Measurements from ENCODE around the gene SIPA1. TPM values are rescaled to one million over a fixed set of nuclear protein-coding genes. Genes with fewer than 3 reads are reported as not detected.
A peak's percentile ranks its signal among the peaks of the same experiment; 100 is the strongest.

The SIPA1 gene, protein sequence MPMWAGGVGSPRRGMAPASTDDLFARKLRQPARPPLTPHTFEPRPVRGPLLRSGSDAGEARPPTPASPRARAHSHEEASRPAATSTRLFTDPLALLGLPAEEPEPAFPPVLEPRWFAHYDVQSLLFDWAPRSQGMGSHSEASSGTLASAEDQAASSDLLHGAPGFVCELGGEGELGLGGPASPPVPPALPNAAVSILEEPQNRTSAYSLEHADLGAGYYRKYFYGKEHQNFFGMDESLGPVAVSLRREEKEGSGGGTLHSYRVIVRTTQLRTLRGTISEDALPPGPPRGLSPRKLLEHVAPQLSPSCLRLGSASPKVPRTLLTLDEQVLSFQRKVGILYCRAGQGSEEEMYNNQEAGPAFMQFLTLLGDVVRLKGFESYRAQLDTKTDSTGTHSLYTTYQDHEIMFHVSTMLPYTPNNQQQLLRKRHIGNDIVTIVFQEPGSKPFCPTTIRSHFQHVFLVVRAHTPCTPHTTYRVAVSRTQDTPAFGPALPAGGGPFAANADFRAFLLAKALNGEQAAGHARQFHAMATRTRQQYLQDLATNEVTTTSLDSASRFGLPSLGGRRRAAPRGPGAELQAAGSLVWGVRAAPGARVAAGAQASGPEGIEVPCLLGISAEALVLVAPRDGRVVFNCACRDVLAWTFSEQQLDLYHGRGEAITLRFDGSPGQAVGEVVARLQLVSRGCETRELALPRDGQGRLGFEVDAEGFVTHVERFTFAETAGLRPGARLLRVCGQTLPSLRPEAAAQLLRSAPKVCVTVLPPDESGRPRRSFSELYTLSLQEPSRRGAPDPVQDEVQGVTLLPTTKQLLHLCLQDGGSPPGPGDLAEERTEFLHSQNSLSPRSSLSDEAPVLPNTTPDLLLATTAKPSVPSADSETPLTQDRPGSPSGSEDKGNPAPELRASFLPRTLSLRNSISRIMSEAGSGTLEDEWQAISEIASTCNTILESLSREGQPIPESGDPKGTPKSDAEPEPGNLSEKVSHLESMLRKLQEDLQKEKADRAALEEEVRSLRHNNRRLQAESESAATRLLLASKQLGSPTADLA
- total RNA-seq: 10 to 100 TPM; 62.9 to 64.2 TPM
- long read RNA-seq, donor 1, transcript SIPA1-209 (16 exons, 3,521 nt): major isoform, 12 of 33 reads
- long read RNA-seq, donor 1, partial matches to known transcripts: 17 of 33 reads
- long read RNA-seq, donor 1, other reads (novel, unspliced or antisense): 4 of 33 reads
- long read RNA-seq, donor 2, partial matches to known transcripts: 15 of 24 reads
- long read RNA-seq, donor 2, other reads (novel, unspliced or antisense): 9 of 24 reads

DNA sequence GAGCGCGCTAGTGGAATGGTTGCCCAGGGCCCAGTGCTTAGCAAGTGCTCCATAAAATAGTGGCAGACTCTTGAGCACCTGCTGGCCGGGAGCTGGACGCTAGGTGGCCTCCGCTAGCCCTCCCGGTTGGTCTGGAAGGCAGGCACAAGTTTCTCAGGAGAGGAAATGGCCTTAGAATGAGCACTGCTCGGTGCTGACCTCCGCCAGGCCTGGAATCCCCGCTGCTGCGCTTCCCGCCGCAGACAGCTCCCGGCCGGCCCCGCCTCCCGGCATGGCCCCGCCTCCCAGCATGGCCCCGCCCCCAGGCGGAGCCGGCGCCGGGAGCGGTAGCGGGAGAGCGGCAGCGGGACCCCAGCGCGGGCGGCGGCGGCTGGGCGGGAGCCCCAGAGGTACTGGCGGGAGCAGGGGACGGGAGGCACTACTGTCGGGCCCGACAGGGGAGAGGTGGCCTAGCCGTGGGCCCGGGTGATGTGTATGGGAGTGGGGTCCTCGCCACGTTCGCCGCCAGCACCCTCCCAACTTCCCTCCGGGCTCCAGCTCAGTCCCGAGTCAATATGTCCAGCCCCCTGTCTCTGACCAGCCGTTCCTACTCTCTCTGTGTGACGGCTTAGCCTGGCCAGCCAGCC, at the start of gene SIPA1:
Gene SIPA1, plus strand, starts transcription at position 308 of the 626 bp plus-strand sequence. CDS start 2,821 bp downstream, outside the sequence.
- intact Hi-C loops (cut with DNase I): loop anchor here in 1 of 2 donors (10.0 kb wide), 1 partner anchor 357 kb away; no protein-coding TSS in a partner anchor
- peak; percentile 93 for DNase-seq (ENCODE audit: low spot score)

DNA sequence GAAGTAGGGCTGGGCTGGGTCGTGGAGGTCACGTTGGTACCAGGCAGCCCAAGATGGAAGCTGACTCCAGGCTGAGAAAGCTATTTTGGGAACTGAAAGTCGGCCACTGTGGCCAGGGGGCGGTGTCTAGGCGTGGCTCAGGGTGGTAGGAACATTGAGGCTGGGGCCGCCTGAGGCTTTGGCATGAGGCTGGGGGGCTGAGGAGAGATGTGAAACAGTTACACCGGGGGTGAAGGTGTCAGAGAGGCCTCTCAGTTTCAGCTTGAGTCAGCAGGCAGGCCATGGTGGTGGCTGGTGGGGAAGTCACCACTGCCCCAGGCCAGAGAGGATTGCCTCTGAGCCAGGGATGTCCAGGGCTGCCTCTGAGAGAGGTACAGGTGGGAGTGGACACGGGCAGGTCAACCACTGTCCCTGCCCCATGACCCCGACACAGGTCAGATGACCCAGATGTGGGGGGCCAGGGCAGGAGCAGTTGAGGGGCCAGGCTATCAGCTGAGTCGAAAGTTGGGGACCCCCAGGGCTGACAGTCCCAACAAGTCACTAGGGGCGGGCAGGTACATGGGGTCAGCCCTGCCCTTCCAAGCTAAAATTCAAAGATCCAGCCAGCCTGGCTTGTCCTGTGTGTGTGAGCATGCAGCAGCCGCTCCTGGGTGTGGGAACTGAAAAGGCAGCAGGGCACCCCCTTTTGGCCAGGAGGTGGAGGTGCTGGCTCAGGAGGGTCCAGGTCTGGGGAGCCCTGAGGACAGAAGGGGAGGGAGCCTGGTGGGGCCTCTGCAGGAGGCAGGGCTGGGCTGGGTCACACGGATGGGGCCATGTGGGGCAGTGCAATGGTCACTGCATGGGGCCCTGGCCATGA, 49.5 kb upstream of the SIPA1 start:
- peak; percentile 89 for DNase-seq (ENCODE audit: low spot score)
- intact Hi-C loops (cut with DNase I): loop anchor here in 1 of 2 donors (5.0 kb wide), 1 partner anchor 46 kb away; no protein-coding TSS in a partner anchor

DNA sequence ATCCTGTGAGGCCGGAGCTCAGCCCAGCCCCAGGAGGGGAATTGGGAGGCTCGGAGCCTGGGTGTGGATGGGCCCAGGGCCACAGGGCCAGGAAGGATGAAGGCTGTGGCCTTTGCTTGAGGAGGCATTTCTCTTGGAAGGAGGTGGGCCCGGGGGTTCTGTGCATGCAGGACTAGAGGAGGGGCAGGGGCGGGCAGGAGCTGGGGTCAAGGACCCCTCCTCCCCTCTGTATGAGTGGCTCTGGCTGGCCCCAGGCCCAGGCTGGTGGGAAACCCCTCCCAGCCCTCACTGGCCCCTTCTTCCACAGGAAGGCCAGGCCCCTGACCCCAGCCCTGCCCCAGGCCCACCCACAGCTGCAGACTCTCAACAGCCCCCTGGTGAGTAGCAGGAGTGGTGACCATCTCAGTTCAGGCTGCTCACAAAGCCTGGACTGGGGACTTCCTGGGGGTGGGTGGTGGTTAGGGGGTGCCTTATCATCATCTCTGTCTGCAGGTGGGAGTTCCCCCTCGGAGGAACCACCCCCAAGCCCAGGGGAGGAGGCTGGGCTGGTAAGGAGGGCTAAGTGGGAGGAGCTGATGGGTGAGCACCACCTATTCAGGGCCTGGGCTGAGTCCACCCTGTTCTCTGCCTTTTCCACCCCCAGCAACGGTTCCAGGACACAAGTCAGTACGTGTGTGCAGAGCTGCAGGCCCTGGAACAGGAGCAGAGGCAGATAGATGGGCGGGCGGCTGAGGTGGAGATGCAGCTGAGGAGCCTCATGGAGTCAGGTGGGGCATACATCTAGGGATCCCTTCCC, 48.3 kb upstream of the SIPA1 start:
- intact Hi-C loops (cut with DNase I): loop anchor here in 1 of 2 donors (5.0 kb wide), 1 partner anchor 47 kb away; no protein-coding TSS in a partner anchor
- no peak for DNase-seq (ENCODE audit: low spot score)

DNA sequence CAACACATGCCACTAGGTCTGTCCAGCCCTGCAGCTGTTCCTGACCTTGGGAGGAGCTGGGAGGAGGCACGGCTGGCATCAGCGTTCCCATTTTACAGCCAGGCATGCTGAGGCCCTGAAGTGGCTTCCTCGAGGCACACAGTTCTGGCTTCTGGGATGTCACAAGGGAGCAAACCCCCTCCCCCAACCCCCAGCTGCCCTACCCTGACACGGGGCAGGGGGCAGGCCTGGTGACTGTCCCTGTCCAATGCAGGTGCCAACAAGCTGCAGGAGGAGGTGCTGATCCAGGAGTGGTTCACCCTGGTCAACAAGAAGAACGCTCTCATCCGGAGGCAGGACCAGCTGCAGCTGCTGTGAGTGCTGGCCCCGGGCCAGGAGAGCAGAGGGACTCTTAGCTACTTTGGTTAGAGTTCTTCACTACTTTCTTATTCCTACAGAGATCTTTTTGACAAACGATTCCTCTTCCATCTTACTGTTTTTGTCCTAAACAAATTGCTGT, 47.6 kb upstream of the SIPA1 start:
- DNase-seq (ENCODE audit: low spot score): no peak
- intact Hi-C loops (cut with DNase I): no loop called here

DNA sequence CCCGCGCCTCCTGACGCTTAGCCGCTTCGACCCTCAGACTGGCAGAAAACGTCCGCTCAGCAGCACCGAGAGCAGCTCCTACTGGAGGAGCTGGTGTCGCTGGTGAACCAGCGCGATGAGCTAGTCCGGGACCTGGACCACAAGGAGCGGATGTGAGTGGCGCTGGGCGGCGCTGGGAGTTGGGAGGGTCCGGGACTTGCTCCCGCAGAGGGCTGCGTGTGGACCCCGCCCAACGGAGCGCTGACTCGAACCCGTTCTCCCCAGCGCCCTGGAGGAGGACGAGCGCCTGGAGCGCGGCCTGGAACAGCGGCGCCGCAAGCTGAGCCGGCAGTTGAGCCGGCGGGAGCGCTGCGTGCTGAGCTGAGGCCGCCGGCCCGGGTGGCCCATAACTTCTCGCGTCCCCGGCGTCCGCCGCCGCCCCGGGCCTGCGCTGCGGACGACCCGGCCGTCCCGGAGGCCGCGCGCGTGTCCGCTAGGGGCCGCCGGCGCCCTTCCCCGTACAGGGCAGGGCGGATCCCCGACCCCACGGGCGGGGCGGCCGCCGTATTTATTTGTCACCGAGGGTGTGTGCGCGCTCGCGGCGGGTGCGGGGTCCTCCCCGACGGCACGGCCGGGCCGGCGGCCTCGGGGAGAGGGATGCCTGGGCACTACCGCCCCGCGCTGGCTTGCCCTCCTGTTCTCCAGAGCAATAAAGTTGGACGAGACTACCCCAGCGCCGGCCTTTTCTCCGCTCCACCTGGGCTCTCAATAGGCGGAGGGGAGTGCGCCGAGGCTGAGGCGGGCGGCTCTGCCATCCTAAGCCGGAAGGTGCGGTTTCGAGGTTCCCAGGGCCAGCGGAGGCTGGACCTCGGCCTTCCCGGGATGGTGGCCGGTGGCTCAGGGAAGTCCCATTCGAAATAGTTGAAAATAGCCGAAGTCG, 45.7 kb upstream of the SIPA1 start:
- DNase-seq (ENCODE audit: low spot score): peak; percentile 93
- intact Hi-C loops (cut with DNase I): no loop called here

DNA sequence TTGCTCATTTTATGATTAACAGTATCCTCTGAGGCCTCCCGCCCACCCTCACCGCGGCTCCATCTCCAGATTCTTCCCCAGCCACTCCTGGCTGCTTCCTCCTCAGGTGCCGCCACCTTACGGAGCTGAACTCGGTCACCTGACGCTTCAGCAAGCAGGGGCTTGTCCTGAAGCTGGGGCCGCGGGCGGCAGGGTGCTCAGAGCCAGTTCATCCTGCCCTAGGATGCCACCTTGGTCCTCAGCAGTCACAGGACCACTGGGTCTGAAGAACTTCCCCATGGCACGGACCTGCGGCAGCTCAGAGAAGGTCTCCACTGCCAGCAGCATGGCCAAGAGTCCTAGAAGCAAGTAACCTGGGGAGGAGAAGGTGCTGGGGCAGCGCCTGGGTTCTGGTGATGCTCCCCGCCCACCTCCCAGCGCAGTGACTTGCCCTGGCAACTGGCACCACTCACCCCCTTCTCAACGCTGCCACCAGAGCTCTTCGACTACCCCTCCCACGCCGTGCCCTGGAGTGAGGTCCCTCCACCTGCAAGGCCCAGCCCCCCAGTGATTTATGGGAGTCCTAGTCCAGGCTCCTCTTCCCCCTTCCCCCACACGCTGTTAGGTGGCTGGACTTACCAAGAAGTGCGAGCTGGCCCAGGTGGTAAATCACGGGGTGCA, 44.9 kb upstream of the SIPA1 start:
- intact Hi-C loops (cut with DNase I): no loop called here
- DNase-seq (ENCODE audit: low spot score): no peak

DNA sequence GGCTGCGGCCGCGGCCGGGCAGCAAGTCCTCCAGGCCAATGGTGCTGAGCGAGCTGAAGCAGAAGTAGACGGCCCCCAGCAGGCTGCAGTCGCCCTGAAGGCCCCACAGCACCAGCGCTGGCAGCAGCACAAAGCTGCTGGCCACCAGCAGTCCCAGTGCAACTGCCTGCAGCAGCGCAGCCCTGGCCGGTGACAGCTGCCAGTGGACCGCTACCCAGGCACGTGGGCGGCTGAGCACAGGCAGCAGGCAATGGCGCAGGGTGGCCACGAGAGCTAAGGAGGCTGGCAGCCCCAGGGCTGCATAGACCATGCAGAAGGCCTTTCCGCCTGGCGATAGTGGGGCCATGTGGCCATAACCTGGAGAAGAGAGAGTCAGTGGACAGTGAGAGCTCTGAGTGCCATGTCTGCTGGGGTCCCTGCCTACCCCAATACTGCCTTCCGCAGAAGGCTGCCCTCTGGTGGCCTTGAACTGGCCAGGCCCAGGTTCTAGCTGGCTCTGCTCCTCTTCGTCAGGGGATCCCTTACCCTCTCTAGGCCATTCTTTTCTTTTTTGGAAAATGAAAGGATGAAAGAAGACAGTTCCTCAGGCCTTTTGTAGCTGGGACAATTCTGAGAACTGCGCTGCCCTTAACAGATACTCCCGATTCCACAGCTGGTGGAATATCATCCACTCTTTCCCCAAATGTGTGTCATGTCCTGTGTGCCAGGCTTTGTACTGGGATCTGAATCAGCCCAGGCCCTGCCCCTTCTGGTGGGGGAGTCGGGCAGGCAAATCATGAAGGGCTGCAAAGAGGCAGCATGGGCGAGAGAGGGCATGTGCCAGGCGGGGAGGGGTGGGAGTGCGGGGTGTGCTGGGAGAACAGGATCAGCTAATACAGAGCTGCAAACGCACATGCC, 44.1 kb upstream of the SIPA1 start:
- peak; percentile 83 for DNase-seq (ENCODE audit: low spot score)
- intact Hi-C loops (cut with DNase I): no loop called here

DNA sequence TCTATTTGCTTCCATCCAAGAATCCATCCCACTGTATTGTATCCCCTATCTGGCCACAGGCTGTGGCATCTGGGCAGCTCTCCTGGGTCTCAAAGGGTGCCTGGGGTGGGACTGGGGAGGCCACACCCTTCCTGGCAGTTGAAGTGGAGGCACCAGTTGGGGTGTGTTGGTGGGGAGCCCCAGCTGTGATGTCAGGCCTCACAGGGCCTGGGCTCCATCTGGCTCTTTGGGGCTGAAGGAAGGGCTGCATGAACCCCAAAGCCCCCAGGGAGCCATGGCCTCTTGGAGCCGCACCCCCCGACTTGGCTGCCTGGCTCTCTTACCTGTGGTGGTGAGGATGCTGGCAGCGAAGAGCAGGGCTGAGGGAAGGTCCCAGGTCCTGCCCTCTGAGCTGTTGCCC, 42.8 kb upstream of the SIPA1 start:
- no peak for DNase-seq (ENCODE audit: low spot score)
- intact Hi-C loops (cut with DNase I): no loop called here

DNA sequence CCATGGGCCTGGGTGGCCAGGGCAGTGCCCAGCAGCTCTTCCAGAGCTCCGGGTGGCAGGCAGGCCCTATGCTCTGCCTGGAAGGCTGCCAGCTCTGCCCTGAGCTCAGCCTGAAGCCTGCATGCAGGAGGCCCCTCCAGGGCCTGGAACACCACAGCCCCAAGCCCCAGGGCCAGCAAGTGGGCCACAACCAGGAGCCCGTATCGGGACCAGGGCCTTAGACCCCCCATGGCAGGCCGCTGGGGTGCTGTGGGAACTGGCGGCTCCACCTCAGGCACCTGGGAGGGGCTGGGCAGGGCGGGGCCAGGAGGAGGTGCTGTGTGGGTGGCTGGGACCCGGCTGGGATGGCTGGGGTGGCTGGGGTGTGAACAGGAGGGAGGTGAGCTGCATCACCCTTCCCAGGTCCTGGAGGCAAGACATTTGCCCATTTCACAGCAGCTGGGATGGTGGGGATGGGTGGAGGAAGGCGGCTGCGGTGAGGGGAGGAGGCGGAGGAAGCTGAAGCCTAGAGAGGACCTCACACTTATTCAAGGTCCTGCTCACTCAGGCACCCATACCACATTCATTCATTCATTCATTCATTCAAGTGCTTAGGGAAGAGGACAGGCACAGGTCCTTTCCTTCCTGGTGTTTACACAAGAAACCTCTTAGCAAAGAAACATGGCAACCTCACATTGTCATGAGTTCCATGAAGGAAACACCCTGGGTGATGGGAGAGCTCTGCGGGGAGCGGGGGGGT, 42.2 kb upstream of the SIPA1 start, which contains the start of gene KCNK7:
Gene KCNK7, minus strand, starts transcription at position 258 of the 739 bp plus-strand sequence. Its CDS starts 28 bp downstream, at position 230.
- DNase-seq (ENCODE audit: low spot score): no peak
- intact Hi-C loops (cut with DNase I): no loop called here

DNA sequence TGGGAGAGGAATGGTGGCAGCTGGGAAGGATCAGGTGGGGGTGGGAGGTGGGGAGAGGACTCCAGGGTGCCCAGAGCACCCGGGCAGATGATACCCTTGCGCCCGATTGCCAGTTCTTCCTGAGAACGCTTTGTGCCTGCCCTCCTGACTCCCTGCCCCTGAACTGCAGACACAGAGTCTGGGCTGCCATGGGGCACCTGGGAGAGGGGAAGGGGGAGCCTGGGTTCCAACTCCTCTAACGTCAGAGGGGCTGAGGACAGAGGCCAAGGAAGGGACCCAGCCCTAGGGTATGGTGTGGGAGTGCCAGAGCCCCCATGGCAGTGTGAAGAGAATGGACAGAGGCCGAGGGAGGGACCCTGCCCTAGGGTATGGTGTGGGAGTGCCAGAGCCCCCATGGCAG, 41.4 kb upstream of the SIPA1 start:
- DNase-seq (ENCODE audit: low spot score): no peak
- intact Hi-C loops (cut with DNase I): no loop called here

DNA sequence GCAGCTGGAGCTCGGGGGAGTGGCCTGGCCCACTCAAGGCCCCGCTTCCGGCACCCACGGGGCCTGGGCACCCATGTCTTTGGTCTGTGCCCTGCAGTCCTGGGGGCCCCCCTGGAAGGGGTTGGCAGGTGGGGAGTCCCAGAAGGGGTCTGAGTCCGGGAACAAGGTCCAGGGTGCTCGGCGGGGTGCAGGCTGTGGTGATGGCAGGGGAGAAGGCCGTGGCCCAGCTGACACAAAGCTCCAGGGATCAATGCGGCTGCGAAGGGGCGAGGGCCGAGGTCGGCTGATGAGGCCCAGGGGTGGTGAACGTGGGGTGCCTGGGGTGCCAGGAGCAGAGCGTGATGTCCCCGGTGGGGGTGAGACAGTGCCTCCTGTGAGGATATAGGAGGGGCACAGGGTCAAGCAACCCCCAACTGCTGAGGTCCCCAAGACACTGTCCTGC, 39.6 kb upstream of the SIPA1 start:
- intact Hi-C loops (cut with DNase I): no loop called here

DNA sequence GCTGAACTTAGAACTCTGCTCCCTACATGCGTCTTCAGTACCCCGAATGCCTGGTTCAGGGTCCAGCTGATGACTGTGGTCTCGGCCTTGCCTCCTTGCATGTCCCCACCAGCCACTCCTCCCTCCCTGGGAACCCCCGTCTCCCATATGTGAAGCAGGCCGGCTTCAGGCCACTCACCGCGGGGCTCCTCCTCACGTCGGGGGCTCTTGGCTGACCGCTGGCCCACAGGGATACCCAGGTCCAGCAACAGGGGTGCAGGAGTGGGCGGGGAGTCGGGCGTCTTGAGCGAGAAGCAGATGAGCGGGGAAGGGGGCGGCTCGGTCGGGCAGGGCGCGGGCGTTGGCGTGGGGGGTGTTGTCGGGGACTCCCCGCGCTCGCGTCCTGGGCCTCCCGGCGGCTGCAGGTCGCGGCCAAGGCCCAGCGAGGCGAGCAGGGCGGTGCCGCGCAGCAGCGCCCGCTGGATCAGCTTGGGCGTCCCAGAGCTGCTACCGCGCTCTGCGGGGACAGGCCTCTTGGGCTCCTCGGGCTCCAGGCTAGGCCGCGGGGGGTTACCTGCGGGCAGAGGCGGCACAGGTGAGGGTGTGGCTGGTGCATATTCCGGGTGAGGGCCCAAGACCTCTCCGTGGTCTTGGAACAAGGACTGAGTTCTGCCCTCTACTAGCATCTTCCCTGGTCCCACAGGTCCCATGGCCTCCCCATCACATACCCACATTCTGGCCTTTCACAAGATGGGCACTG, 38.5 kb upstream of the SIPA1 start:
- DNase-seq (ENCODE audit: low spot score): no peak
- intact Hi-C loops (cut with DNase I): no loop called here

More for the DNA sequence above, 39.6 kb upstream of the SIPA1 start:
- DNase-seq (ENCODE audit: low spot score): no peak

DNA sequence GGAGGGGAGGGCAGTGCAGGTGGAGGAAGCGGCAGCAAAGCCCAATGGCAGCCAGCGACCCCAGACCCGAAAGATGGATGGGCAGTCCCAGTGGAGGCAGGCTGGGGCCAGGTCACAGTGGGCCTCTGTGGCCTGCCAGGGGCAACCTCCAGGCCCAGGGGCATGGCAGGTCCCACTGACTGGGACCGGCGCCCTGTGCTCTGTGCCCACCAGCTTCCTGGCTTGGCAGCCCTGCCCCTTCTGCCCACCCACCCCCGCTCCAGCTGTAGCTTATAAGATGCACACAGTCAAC, 38.0 kb upstream of the SIPA1 start:
- DNase-seq (ENCODE audit: low spot score): no peak
- intact Hi-C loops (cut with DNase I): no loop called here

Measured in posterior vena cava (tissue), 2 donors.